GM21447 (cell line): ENCODE measurements around the gene RNLS.

ENCODE experiments used
- ATAC-seq: cut with Tn5 transposase; IDR thresholded peaks from one replicate; pipeline ENCODE4 v1.9.1; 2021; ENCODE audit not compliant: unreplicated experiment

Gene RNLS

DNA sequence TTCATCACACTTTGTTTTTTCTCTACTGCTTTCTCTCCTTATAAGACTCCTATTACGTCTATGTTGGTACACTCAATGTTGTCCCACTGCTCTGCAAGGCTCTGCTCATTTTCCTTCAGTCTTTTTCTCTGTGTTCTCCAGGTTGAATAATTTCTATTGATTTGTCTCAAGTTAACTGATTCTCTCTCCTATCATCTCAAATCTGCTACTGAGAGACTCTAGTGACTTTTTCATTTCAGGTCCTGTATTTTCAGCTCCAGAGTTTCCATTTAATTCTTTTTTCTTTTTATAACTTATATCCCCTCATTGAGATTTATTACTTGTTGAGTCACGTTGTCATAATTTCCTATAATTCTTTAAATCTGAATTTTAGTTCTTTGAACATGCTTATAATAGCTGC, 100.9 kb downstream of the RNLS start:
- no peak for ATAC-seq

DNA sequence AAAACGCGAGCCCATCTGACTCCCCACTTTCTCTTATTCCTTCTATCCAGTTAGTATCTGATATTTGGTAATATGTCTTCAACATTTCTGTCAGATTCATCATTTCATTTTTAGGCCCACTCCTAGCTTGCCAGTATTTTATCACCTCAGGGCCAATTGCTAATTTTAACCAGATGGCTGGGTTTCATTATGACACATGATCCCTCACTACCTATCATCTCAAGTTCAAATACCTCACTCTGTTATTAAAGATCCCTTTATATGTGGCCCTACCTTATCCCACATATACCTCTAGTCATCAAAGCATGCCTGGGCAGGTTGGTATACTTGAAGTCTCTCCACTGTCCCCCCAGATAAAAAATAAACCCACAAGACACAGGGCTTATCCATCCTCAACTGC, 104.9 kb downstream of the RNLS start:
- ATAC-seq: no peak

DNA sequence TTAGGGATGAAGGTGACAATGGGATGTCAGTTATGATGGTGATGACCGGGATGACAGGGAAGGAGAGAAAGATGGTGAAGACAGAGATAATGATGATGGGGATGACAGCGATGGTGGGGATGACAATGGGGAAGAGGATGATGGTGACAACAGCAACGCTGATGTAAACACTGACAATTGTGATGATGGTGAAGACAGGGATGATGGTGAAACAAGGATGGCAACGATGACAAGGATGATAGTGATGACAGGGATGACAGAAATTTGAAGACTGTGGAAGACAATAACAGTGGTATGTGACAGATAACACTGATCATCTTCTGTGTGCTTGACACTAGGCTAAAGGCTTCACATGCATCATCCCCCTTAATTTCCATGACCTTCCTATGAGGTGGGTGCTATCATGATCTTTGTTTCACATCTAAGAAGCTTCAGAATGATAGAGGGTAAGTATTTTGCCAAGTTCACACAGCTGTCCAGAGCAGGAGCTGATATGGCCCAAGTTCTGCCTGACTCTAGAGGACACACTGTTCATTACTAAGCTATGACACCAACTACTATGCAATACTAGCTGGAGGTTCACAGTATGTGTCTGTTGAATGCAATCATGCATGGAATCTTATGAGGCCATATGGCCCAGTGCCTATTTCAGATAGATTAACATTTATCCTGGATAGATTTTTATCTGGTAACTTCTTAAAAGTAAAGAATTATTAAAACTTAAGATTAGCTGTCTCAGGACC, 105.6 kb downstream of the RNLS start:
- ATAC-seq: no peak

DNA sequence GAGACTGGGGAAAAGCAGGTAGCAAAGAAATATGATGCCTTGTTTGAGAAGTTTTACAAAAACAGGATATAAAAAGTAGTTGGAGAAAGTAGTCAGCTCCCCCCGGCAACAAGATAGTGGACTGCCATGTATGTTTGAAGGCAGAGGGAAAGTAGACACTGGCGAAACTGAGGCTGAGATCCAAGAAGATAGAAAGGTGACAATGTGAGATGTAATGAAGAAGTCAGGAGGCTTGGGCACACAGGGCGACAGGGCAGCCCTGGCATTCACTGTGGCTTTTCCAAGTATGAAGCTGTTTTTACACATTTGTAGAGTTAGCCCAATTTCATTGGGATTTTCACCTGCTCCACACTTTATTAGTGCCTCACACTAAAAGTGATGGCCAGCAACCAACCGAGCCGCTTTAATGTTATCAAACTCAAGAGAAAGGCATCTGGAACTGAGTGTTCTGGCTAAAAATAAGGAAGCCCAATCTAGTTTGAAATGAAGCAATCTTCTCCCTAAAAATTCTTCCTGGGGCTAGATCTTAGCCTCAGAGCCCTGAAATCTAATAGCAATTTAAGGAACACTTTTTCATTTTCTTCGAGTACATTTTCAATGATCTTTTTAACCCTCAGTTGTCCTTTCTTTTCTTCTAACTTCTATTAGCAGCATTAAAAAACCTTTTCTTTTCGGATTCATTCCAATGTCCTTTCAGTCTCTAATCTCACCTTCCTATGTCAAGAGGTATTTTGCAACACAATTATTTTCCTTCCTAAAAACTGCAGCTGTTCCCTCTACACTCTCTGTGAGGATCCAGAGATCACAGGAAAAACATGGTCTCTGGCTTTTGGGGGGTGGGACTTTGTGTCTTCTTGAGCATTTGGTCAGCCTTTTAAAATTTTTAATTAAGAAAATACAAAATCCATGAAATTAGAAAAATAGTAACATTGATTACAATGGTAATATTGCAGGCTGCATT, 108.0 kb downstream of the RNLS start:
- ATAC-seq: no peak

DNA sequence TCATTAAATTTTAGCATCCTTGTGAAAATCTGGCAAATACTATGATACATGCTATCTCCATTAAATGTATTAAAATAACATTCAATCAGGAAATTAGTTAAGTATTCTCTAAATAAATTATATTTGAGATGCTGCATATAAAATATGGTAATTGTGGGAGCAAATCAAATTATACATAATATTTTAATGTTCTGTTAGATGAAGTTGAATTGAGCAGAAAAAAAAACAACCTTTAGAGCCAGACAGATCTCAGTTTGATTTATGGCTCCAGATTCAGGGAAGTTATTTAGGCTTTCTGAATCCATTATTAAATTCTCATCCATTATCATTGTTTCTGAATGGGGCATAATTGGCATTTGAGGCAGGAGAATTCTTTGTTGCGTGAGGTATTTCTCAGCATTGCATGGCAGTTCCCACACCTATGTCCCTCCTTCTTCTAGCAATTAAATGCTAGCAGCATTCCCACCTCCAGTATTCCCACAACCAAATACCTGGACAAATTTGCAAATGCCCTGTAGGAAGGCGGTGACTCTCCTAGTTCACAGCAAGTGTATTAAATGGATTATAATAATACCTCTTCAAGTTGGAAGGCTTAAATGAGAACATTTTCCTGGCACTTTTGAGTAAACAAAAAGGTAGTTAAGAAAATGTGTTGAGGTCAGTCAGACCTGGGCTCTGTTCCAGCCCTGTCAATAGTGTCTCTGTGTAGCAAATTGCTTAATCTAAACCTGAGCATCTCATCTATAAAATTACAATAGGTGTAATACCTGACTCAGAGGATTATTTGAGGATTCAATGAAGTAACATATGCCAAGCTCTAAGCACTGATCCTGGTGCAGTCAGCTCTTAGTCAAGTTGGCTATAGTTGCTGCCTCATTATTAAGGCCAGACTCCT, 108.9 kb downstream of the RNLS start:
- ATAC-seq: no peak

DNA sequence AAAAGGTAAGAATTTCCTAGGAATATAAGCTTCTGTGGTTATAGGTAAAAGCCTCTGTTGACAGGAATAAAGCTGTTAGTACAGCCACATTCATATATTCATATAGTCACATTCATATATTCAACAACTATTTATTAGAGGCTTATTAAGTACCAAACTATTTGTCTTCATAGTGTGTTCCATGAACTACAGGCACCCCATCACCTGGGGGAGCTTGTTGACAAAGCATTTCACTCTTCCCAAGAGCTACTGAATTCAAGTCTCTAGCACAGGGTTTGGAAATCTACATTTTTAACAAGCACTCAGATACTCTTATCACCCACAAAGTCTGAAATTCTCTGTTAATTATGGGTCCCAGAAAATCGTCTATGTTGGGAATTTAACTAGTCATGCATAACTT, 110.6 kb downstream of the RNLS start:
- ATAC-seq: no peak

DNA sequence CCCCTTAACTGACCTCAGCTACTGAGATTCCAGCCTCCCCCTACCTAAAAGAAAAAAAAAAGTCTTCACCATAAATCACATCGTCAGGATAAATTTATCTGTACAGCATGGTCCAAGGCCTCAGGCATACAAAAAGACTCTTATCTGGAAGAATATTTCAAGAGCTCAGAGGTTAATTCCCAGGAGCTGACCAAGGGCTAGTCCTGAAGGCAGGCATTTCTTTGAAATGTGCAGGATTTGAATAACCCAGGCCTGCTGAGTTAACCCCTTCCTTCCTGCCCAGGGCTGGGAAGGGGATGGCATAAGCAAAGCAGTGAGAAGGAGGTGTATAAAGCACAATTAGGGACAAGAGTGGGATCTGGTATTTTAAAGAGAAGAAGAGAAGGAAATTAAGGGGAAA, 111.2 kb downstream of the RNLS start:
- ATAC-seq: no peak

DNA sequence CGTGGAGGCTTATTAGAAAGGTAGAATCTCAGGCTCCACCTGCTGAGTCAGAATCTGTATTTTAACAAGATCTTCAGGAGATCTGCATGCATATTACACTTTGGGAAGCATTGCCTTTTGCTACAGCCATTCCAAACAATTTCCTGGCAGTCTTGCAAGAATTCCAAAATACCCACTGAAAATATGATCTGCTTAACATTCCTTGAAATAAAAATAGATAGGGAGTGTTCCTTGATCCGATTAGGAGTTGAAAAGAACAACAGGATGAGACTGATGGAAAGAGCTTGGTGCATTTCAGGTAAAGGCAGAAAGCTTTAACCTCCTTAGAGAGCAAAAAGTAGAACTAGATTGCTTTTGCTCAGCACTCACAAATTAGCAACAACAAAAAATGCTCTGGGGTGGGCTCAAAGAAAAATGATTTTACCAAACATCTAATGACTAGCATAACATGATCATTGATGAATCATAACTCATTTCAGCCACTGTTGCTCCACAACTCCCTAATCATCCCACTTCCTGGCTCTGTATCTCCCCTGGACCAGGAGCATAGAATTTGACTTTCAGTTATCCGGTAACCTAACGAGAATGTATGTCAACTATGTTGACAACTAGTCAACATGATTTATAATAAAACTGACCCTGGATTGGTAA, 115.2 kb downstream of the RNLS start:
- ATAC-seq: no peak

DNA sequence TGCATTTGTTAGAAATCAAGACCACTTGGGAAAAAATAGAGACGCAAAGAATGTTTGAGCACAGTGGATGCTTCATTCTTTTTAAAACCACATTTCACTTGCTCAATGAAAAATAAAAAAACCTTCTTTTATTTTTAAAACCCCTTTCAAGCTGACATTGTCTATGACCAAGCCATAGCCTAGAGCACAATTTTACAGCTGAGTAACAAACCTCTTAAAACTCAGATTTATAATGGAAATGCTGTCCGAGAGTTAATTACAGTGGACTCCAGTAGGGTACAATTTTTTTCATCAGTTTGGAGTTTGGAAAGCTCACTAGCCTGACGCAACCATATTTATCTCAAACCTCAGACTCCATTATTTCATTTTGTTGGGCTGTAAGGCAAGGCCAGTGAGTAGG, 116.3 kb downstream of the RNLS start:
- no peak for ATAC-seq

DNA sequence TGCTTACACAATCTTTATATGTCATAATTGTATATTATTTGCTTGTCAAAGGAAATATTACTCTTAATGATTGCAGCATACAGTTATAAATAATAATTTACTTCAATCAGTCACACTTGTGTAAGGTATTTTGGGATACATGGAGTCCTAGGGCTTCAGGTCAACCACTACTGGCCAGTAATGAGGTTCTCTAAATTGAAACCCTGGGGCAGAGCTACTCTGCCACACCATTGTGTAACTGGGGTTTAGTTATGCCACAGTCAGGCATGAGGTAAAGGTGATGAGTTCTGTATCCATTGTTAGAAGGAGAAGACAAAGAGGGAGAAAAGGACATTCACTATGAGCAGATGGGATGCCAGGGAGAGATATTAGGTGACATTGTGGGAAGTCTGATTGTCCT, 117.4 kb downstream of the RNLS start:
- ATAC-seq: no peak

DNA sequence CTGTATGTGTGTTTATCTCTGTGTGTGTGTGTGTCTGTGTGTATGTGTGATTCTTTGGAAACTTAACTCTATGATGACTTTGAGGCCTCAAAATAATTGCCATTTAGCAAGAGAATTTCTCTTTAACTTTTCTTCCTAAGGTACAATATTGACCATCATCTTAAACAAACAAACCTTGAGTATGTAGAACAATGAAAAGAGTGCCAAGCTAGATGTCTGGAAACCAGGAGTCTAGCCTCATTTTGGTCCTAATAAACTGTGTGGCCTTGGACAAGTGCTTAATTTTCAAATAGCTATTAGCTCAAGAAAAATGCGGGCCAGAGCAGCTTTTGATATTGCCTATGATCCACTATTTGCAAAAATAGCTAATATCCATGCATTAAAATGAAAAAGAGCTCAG, 119.3 kb downstream of the RNLS start:
- ATAC-seq: no peak

DNA sequence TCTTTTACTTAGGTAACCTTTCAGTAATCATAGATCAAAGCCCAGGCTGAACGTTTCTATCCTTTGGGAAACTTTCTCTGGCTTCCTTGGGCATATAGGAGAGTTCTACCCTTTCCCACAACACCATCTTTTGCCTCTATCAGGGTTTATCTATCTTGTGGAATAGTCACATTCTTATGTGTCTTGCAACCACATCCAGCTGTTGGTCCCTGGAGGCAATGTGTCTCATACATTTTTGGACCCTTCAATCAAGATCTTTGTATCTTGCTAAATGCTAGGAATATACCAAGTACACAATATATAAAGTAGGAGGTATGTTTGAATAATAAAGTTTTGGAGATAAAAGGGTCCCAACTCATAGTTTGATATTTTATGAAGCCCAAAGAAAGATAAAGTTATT, 121.7 kb downstream of the RNLS start:
- no peak for ATAC-seq

DNA sequence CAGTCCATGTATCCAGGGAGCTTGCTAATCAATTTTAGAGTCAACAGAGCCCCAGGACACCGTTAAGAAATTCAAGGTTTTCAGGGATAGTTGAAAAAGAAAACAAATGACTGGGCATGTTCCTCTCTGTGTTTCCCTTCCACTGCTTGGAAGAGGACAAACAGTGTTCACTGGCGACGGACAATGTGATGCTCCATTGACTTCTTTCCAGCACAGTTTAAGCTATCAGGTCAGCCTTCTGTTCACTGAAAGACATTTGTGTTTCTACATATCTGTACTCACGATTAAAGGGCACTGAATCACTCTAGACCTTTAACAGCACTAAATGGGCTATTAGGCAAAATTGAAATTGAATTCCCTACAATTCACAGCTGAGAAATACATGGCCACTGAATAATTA, 123.6 kb downstream of the RNLS start:
- no peak for ATAC-seq

DNA sequence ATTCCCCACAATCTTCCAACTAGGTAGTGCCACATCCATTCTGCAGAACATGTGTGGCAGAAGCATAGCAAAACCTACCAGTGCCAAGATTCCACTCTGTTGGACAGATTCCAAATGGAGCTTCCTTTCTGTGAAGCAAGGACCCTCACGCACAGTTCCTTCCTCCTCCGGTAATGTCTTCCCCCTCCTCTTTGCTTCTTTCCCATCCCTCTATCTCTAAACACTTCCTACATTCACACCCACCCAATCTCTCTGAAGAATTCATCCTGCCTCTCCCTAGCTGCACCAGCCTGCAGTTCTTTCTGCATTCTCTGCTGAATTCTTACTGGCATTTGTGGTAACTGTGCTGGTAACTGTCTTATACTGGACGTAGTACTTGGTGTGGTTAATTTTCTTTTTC, 124.9 kb downstream of the RNLS start:
- ATAC-seq: no peak

DNA sequence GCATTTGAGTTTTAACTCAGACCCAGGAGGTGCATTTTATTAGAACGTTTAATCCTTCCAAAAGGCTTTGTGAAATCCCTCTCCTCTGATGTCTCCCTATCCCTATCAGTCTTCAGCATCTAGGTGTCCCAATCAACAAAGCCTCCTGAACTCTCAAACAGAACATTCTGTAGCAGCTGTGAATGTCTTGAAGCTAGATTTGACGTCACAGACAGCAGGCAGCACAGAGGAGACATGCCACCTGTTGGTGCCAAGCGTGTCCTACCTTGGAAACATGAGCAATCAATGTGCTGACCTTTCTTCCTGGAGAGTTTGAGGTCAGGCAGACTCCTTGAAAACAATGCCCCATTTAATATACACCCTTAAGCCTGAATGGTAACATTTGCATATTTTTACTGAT, 125.5 kb downstream of the RNLS start:
- ATAC-seq: no peak

DNA sequence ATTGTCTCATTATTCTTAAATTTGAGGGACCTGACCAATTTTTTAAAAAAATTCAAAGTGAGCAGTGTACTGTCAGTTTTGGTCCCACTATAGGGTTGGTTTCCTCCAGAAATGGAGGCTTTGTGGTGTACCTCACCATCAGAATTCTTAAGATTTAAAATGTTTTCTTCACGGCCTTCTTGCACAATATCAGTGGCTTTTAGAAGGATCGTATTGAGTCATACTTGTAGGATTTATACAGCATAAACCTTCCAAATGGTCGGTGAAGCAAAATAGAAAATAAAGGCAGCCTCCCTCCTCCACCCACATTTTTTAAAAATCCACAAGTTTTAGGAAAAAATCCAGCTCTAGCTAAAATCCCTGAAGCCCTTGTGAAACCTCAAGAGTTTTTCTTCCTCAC, 126.4 kb downstream of the RNLS start:
- ATAC-seq: no peak

DNA sequence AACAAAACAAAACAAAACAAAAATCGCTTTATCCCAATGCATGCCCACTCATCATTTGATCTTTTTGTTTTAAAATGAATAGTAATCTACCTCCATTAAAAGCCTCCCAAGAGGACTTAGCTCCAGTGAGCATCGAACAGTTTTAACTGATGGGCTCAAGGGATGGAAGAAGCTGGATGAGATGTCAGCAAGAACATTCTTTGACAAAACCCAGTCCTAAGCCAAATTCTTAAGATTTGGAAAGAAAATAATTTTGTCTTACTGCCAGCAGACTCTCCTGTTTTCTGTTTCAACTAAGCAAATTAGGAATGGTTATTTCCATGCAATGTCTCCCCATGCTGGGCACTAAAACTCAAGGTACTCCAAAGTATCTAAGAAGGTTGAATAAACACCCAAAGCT, 127.3 kb downstream of the RNLS start:
- no peak for ATAC-seq

DNA sequence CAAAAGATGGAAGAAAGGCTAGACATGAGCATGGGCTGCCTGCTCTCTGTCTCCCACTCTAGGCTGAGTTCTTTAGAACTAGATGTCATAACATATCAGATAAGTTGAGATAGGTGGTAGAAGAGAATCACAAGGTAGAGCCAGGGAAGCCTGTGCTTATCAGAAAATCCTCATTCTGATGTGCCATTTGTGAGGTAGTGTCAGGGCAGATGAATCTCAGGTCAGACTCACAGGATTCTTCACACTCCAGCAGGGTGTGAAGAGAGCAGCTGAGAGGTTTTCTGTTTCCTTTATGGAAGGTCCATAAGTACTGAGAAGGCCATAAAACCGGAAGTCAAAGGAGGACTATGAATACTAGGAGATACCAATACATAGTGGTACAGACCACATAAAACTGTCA, 132.9 kb downstream of the RNLS start:
- ATAC-seq: no peak

DNA sequence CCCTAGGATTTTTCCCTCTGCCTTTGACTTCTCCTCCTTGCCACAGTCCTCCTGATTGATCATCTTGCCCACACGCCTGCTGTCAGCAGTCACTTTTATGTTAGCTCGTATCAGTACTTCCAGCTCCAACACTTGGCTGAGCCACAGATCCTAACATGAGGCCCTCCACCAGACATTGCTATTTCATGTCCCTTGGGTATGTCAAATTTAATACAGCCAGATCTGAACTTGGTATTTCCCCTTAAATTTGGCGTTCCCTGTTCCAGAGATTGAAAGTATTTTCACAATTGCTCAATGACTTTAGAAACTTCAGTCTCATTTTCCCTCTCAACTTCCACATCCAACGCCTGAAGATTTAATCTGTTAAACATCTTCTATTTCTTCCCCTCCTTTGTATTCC, 140.4 kb downstream of the RNLS start:
- no peak for ATAC-seq

DNA sequence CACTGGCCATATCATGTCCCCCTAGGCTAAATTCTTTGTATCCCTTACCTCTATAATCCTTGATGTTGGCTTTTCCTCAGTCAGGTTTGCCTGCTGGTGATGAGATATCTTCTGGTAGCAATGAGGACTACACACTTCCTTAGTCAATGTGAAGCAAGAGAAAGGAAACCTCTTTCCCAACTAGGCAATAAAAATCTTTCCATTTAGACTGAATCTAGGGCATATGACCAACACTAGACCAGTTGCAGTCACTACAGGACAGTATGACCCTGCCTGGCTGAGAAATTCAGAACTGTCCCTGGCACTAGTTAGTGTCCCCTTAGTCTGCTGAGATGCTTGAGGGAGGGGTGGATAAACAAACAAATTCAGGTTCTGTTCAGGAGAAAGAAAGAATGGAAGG, 142.6 kb downstream of the RNLS start:
- ATAC-seq: no peak

DNA sequence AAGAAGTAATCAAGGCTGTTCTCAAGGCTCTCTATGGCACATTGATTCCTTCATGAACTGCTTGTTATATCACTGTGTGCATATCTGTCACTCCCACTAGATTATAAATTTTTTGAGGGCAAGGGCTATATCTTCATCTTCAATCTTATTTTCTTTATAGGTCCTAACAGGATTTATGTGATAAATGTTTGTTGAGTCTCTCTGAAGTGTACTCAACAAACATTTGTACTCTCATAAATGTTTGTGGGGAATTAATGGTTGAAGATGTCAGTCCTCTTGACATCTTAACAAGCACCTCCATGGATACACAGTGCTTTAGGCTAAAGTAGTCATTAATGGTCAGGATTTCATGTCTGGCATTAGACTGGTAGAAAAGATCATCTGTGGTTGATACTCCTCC, 143.2 kb downstream of the RNLS start:
- ATAC-seq: no peak
